Nephron (organoid): ENCODE measurements around the gene DLX3.
A peak's percentile ranks its signal among the peaks of the same experiment; 100 is the strongest.

Experiments
- H3K27ac Mint-ChIP-seq, 3 experiments: 2 replicates each; pipeline ENCODE4 v1.8.0; 2020; ENCODE audit warnings: mixed read lengths in 3 of 3, mild to moderate bottlenecking in 2 of 3, moderate library complexity in 1 of 3
- H3K27me3 Mint-ChIP-seq: 2 replicates; pipeline ENCODE4 v1.8.0; 2021; ENCODE audit warnings: low read depth, mild to moderate bottlenecking, moderate library complexity, mixed read lengths
- H3K36me3 Mint-ChIP-seq: 2 replicates; pipeline ENCODE4 v1.8.0; 2020; ENCODE audit warnings: low read depth, mixed read lengths
- H3K4me1 Mint-ChIP-seq: 2 replicates; pipeline ENCODE4 v1.8.0; 2020; ENCODE audit warnings: mixed read lengths
- H3K4me3 Mint-ChIP-seq, 3 experiments: 2 replicates each; pipeline ENCODE4 v1.8.0; 2020; ENCODE audit warnings: mild to moderate bottlenecking in 3 of 3, mixed read lengths in 3 of 3, moderate library complexity in 2 of 3
- H3K9me3 Mint-ChIP-seq: 2 replicates; pipeline ENCODE4 v1.8.0; 2020; ENCODE audit warnings: mixed read lengths
- CTCF ChIP-seq, 3 experiments: fragments of 200-600 bp; sonication (generic); IDR thresholded peaks; one replicate each; pipeline ENCODE4 v1.5.0; 2021; ENCODE audit warnings: antibody characterized with exemption in 3 of 3; ENCODE audit not compliant: unreplicated experiment in 3 of 3

Gene DLX3

GRCh38 chr17:49968405-49969133 is 26.5 kb downstream of the DLX3 start:
- no peak for TF ChIP-seq CTCF (IDR thresholded peaks at IDR 0.05; ENCODE audit: unreplicated experiment in 3 of 3)
- Mint-ChIP-seq H3K27me3 (peaks cover 100% of the 10 kb centered on the region), H3K36me3 (no peaks in the 10 kb centered on the region), H3K27ac (peak overlapping the region in 1 of 3 experiments; percentile 44), H3K4me1 (peaks cover 31% of the 10 kb centered on the region), H3K4me3 (peak overlapping the region; percentile 86 to 90 (median 88)), H3K9me3 (peaks cover 2% of the 10 kb centered on the region)

GRCh38 chr17:49967621-49968404 is 27.2 kb downstream of the DLX3 start:
- no peak for TF ChIP-seq CTCF (IDR thresholded peaks at IDR 0.05; ENCODE audit: unreplicated experiment in 3 of 3)
- no peak overlapping the region for H3K27ac Mint-ChIP-seq
- H3K27me3 Mint-ChIP-seq = peaks cover 100% of the 10 kb centered on the region

GRCh38 chr17:49967205-49967604 is 27.8 kb downstream of the DLX3 start:
- H3K9me3 Mint-ChIP-seq = peaks cover 2% of the 10 kb centered on the region

More at GRCh38 chr17:49967621-49968404, 27.2 kb downstream of the DLX3 start:
- peaks cover 2% of the 10 kb centered on the region for H3K9me3 Mint-ChIP-seq
- H3K4me1 Mint-ChIP-seq = peaks cover 36% of the 10 kb centered on the region
- H3K4me3 Mint-ChIP-seq = peak overlapping the region; percentile 61 to 74 (median 72)
- no peaks in the 10 kb centered on the region for H3K36me3 Mint-ChIP-seq

GRCh38 chr17:49966767-49967166 is 28.3 kb downstream of the DLX3 start:
- Mint-ChIP-seq H3K27ac (no peak overlapping the region), H3K9me3 (peaks cover 2% of the 10 kb centered on the region), H3K27me3 (peaks cover 100% of the 10 kb centered on the region), H3K4me3 (no peak overlapping the region), H3K36me3 (no peaks in the 10 kb centered on the region), H3K4me1 (peaks cover 36% of the 10 kb centered on the region)
- TF ChIP-seq CTCF (IDR thresholded peaks at IDR 0.05; ENCODE audit: unreplicated experiment in 3 of 3) = no peak

More at GRCh38 chr17:49967205-49967604, 27.8 kb downstream of the DLX3 start:
- Mint-ChIP-seq H3K27me3 (peaks cover 100% of the 10 kb centered on the region), H3K27ac (no peak overlapping the region), H3K4me3 (no peak overlapping the region), H3K4me1 (peaks cover 36% of the 10 kb centered on the region), H3K36me3 (no peaks in the 10 kb centered on the region)
- no peak for TF ChIP-seq CTCF (IDR thresholded peaks at IDR 0.05; ENCODE audit: unreplicated experiment in 3 of 3)

GRCh38 chr17:49965524-49965909 is 29.5 kb downstream of the DLX3 start:
- H3K27me3 Mint-ChIP-seq = peaks cover 100% of the 10 kb centered on the region
- peaks cover 24% of the 10 kb centered on the region for H3K4me1 Mint-ChIP-seq
- H3K9me3 Mint-ChIP-seq = peaks cover 2% of the 10 kb centered on the region
- no peak for TF ChIP-seq CTCF (IDR thresholded peaks at IDR 0.05; ENCODE audit: unreplicated experiment in 3 of 3)
- no peak overlapping the region for H3K4me3 Mint-ChIP-seq
- no peak overlapping the region for H3K27ac Mint-ChIP-seq
- H3K36me3 Mint-ChIP-seq = no peaks in the 10 kb centered on the region
